VCaP (cell line): Measurements from ENCODE around the gene OSBPL5.

Experiments
- H3K27ac ChIP-seq: fragments of 450-650 bp; 2 replicates; pipeline ENCODE4 v1.5.1; 2017
- TF ChIP-seq, protein P1 (sequence below): fragments of 450-650 bp; conservative IDR thresholded peaks from 2 replicates; pipeline ENCODE4 v1.5.1; 2017; ENCODE audit warnings: mild to moderate bottlenecking, moderate library complexity

Gene OSBPL5

GRCh38 chr11:3135481-3136440 lies 29.3 kb downstream of the OSBPL5 start:
- no peak overlapping the region for H3K27ac ChIP-seq
- TF ChIP-seq, protein P1, sequence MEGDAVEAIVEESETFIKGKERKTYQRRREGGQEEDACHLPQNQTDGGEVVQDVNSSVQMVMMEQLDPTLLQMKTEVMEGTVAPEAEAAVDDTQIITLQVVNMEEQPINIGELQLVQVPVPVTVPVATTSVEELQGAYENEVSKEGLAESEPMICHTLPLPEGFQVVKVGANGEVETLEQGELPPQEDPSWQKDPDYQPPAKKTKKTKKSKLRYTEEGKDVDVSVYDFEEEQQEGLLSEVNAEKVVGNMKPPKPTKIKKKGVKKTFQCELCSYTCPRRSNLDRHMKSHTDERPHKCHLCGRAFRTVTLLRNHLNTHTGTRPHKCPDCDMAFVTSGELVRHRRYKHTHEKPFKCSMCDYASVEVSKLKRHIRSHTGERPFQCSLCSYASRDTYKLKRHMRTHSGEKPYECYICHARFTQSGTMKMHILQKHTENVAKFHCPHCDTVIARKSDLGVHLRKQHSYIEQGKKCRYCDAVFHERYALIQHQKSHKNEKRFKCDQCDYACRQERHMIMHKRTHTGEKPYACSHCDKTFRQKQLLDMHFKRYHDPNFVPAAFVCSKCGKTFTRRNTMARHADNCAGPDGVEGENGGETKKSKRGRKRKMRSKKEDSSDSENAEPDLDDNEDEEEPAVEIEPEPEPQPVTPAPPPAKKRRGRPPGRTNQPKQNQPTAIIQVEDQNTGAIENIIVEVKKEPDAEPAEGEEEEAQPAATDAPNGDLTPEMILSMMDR: no peak

DNA sequence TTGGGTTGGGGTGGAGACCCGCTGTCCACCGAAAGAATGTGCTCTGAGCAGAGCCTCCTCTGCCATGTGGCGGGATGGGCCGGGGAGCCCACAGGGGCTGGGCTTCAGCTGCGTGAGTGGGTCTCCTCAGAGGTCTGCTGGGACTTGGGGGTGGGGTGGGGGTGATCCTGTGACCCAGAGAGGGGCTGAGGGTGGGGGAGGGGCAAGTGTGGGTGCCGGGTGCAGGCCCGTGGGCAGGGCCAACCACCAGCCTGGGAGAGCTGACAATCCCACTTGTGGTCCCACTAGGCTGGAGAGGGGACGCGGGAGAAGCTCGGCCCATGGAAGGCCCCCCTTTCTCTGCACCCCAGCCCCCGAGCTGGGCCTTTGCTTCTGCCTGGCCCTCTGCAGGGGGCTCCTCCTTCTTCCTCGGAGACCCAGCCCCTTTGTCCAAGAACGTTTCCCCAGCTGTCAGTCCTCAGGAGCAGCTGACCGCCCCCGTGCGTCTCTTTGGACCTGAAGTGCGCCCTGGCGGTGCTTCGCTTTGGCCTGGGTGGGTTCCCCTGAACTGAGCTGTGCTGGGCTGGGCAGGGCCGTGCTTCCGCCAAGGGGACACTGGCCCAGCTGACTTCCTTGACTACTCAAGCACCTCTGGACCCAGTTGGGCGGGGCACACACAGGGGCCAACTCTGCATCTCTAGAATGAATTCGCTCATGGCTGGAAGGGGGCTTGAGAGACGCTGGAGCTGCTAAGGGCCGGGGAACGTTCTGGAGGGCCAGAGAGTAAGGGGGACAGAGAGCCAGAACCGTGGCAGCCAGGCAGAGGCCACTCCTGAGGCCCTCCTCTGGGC lies 30.2 kb downstream of the OSBPL5 start:
- H3K27ac ChIP-seq: no peak overlapping the region

DNA sequence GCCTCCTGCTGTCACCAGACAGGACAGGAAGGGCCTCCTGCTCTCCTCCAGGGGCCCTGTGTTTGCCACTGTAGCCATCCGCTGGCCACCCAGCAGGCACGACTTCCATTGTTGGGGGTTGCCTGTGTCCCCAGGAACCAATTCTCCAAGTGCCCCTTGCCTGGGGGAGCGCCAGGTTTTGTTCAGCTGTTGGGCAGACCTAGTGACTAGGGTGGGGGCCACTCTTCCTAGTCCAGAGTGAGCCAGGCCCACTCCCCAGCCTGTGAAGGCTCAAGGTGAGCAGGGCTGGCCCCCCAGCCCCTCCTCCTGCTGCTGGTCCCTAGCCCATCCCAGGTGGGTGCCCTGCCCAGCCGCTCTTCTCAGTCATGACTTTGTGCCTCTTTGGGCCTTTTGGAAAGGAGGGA lies 30.9 kb downstream of the OSBPL5 start:
- H3K27ac ChIP-seq: no peak overlapping the region
- TF ChIP-seq, protein P1: no peak

More for the DNA sequence above, 30.2 kb downstream of the OSBPL5 start:
- TF ChIP-seq, protein P1: no peak

DNA sequence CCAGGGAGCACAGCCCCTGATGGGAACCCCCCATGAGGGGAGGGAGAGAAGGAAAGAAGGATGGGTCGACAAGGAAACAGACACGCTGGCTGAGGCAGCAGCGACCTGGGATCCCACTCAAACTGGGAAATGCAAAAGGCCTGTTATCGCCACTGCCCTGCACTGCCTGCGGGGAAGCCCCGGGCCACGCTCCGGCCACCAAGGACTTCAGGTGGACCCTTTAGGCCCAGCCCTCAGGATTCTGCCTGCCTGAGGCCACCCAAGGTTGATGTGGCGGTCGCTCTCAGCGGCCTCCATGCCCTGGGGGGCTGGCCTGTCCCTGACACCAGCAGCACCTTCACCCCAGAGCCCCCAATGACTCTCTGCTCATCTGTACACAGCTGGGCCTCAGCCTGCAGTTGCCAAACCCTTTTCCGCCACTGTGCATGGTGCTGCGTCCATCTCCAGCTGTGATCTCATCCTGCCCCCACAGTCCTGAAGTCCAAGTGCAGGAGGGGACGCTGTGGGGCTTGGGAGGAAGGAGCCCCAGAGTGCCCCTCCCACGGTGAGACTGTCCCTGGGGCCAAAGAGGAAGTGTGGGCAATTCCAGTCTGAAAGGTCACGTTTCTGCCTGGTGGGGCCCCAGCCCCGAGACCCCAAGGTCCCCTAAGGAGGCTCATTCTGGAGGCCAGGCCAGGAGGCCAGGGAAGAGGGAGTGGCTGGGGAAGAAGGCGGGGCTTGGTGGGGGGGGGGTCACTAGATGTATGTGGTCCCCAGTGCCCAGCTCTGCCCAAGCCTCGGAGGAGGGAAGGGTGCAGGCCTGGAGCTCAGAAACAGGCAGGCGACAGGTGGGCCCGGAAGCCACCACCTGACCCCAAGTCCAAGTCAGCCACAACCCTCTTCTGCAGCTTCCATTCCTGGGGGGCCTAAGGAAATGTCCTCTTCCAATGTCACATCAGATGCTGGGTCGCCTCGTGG lies 31.6 kb downstream of the OSBPL5 start:
- H3K27ac ChIP-seq: no peak overlapping the region
- TF ChIP-seq, protein P1: no peak

- H3K27ac ChIP-seq: no peak overlapping the region
- TF ChIP-seq, protein P1: no peak
These were observed 32.3 kb downstream of the OSBPL5 start for GRCh38 chr11:3132831-3133260.

DNA sequence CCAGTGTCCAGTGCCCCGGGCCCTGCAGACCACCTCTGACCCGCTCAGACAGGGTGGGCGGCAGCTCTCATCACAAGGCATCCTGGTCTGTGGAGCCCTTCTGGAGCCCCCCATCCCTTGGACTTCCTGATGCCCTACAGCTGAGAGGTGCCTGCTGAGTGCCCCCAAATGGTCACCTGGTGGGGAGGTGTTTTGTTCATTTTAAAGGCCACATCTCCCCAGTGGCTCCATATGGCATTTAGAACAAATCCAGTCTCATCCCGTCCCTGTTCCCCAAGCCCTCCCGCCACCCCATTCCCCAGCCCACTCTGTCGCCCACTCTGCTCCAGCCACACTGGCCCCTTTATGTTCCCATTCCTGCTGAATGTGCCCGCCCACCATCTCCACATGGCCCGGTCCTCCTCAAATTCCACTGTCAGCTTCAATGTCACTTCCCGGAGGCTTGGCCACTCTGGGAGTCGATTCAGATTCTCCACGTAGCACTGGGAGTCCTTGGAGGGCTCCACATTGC lies 32.8 kb downstream of the OSBPL5 start:
- H3K27ac ChIP-seq: no peak overlapping the region
- TF ChIP-seq, protein P1: no peak
